ENCODE measurements around the gene PARP12.

Gene PARP12

GRCh38 chr7:140039896-140040295 is 22.9 kb downstream of the PARP12 start (continued):
- TF ChIP-seq PRDM2 (tag by site-specific recombination; IDR thresholded peaks at IDR 0.05; ENCODE audit: borderline replicate concordance) = no peak
- no peak for TF ChIP-seq KLF1 (tag by site-specific recombination; IDR thresholded peaks at IDR 0.05)
- no peak for TF ChIP-seq ZNF133 (tag by site-specific recombination; IDR thresholded peaks at IDR 0.05)
- no peak for TF ChIP-seq ZFP69B (tag by site-specific recombination; IDR thresholded peaks at IDR 0.05)

GRCh38 chr7:140039066-140039465 is 23.7 kb downstream of the PARP12 start:
- H3K27ac ChIP-seq (ENCODE audit: extremely low read depth, low read depth, low read length) = no peak overlapping the region
- no peak for TF ChIP-seq ZNF18 (tag by site-specific recombination; IDR thresholded peaks at IDR 0.05)
- no peak for TF ChIP-seq ZNF449 (tag by site-specific recombination; IDR thresholded peaks at IDR 0.05)
- no peak for TF ChIP-seq ZNF549 (tag by site-specific recombination; IDR thresholded peaks at IDR 0.05)
- no peak for TF ChIP-seq ZNF600 (tag by site-specific recombination; IDR thresholded peaks at IDR 0.05)
- no peak for TF ChIP-seq ZNF266 (tag by site-specific recombination; IDR thresholded peaks at IDR 0.05; ENCODE audit: low read depth)
- no peak for TF ChIP-seq ZNF394 (tag by site-specific recombination; IDR thresholded peaks at IDR 0.05; ENCODE audit: borderline replicate concordance)
- no peak for TF ChIP-seq ZNF155 (tag by site-specific recombination; IDR thresholded peaks at IDR 0.05)
- no peak for TF ChIP-seq ZNF626 (tag by site-specific recombination; IDR thresholded peaks at IDR 0.05)
- no peak for TF ChIP-seq ZSCAN18 (tag by site-specific recombination; IDR thresholded peaks at IDR 0.05)
- TF ChIP-seq ZNF248 (tag by site-specific recombination; IDR thresholded peaks at IDR 0.05) = no peak
- no peak for TF ChIP-seq ZNF350 (tag by site-specific recombination; IDR thresholded peaks at IDR 0.05)
- TF ChIP-seq GLIS2 (tag by site-specific recombination; IDR thresholded peaks at IDR 0.05) = no peak
- no peak for TF ChIP-seq ZBTB48 (tag by site-specific recombination; IDR thresholded peaks at IDR 0.05)
- TF ChIP-seq ZNF169 (tag by site-specific recombination; IDR thresholded peaks at IDR 0.05) = no peak
- no peak for TF ChIP-seq KLF8 (tag by site-specific recombination; IDR thresholded peaks at IDR 0.05)
- no peak for TF ChIP-seq ZBTB11 (tag by site-specific recombination; conservative IDR thresholded peaks at IDR 0.05; ENCODE audit: low read depth)
- no peak for TF ChIP-seq ZNF423 (tag by site-specific recombination; IDR thresholded peaks at IDR 0.05)
- CTCF ChIA-PET = interaction anchor here (0.7 kb wide), 1 partner anchor 795 kb away, joined by 3 read pairs; no protein-coding TSS in a partner anchor
- H3K9me3 ChIP-seq (ENCODE audit: control insufficient read depth, insufficient read depth, low read depth, low read length) = no peaks in the 10 kb centered on the region
- POLR2A ChIA-PET = no interaction called here
- H3K36me3 ChIP-seq (ENCODE audit: control insufficient read depth in 2 of 2, insufficient read depth in 1 of 2, low read length in 2 of 2) = no peaks in the 10 kb centered on the region; a peak in 1 of 3 replicates
- H3K4me1 ChIP-seq (ENCODE audit: control insufficient read depth, insufficient read depth, low read length) = no peaks in the 10 kb centered on the region
- no peak overlapping the region for H3K4me3 ChIP-seq (ENCODE audit: low read depth, low read length)

Measured in HEK293 (cell line).